HEK293 (cell line): Measurements from ENCODE around the gene PRKACB.

ENCODE experiments used
- CTCF ChIA-PET: fragments of 350-600 bp; formaldehyde crosslinking; extraction: SDS; loops from one replicate; lab custom pipeline; 2021; ENCODE audit warnings: antibody characterized with exemption; lab: Yijun Ruan, JAX
- POLR2A ChIA-PET: fragments of 300-600 bp; formaldehyde crosslinking; extraction: SDS; loops from one replicate; lab custom pipeline; 2020; ENCODE audit warnings: antibody characterized with exemption, inconsistent platforms; lab: Yijun Ruan, JAX
- H3K27ac ChIP-seq: fragments of 200-500 bp; sonication (Bioruptor generic); 2 replicates; pipeline ENCODE4 v1.5.1; 2014; ENCODE audit warnings: low read depth, low read length, control low read depth, inconsistent platforms; ENCODE audit errors: extremely low read depth
- H3K36me3 ChIP-seq, 2 experiments: fragments of 200-500 bp in 1 of 2; sonication (Bioruptor generic) in 1 of 2; 1 replicate in 1 of 2; 2 replicates in 1 of 2; pipeline ENCODE4 v1.5.1; 2014 to 2017; ENCODE audit warnings: inconsistent platforms in 2 of 2, low read length in 2 of 2; ENCODE audit not compliant: control insufficient read depth in 2 of 2, insufficient read depth in 1 of 2
- H3K4me1 ChIP-seq: fragments of 200-500 bp; sonication (Bioruptor generic); 2 replicates; pipeline ENCODE4 v1.5.1; 2014; ENCODE audit warnings: mild to moderate bottlenecking, low read length, inconsistent platforms; ENCODE audit not compliant: control insufficient read depth, insufficient read depth
- H3K4me3 ChIP-seq: 2 replicates; pipeline ENCODE4 v1.5.1; 2011; ENCODE audit warnings: low read depth, mild to moderate bottlenecking, control low read depth, low read length, moderate library complexity
- H3K9me3 ChIP-seq: fragments of 200-500 bp; sonication (Bioruptor generic); 2 replicates; pipeline ENCODE4 v1.5.1; 2014; ENCODE audit warnings: low read depth, low read length, inconsistent platforms; ENCODE audit not compliant: control insufficient read depth, insufficient read depth
- AEBP2 ChIP-seq: fragments of 450-650 bp; formaldehyde crosslinking; IDR thresholded peaks from 2 replicates; pipeline ENCODE4 v1.5.1; 2016; ENCODE audit warnings: missing biosample characterization, missing genetic modification characterization, borderline replicate concordance
- BCL11A ChIP-seq: fragments of 450-650 bp; formaldehyde crosslinking; IDR thresholded peaks from 2 replicates; pipeline ENCODE4 v1.5.1; 2016; ENCODE audit warnings: low read depth, missing biosample characterization, missing genetic modification characterization
- MEIS1 ChIP-seq: sonication (generic); formaldehyde crosslinking; IDR thresholded peaks from 2 replicates; pipeline ENCODE4 v1.8.1; 2022; ENCODE audit warnings: missing genetic modification reagents, mild to moderate bottlenecking, borderline replicate concordance
- PRDM1 ChIP-seq: fragments of 450-650 bp; formaldehyde crosslinking; IDR thresholded peaks from 2 replicates; pipeline ENCODE4; 2016; ENCODE audit warnings: missing biosample characterization, missing genetic modification characterization
- ZFP3 ChIP-seq: fragments of 450-650 bp; formaldehyde crosslinking; IDR thresholded peaks from 2 replicates; pipeline ENCODE4 v1.5.1; 2016; ENCODE audit warnings: low read depth, missing biosample characterization, missing genetic modification characterization
- ZNF10 ChIP-seq: fragments of 450-650 bp; formaldehyde crosslinking; IDR thresholded peaks from 2 replicates; pipeline ENCODE4 v1.5.1; 2017; ENCODE audit warnings: missing biosample characterization, missing genetic modification characterization
- ZNF114 ChIP-seq: fragments of 450-650 bp; formaldehyde crosslinking; IDR thresholded peaks from 2 replicates; pipeline ENCODE4 v1.5.0; 2017; ENCODE audit warnings: missing biosample characterization, missing genetic modification characterization
- ZNF274 ChIP-seq, 2 experiments: fragments of 200-500 bp in 1 of 2; fragments of 450-650 bp in 1 of 2; sonication (Bioruptor generic) in 1 of 2; formaldehyde crosslinking in 1 of 2; IDR thresholded peaks; 2 replicates each; pipeline versions ENCODE4 v1.5.1 to v1.6.1; 2014 to 2016; ENCODE audit warnings: borderline replicate concordance in 1 of 2, inconsistent platforms in 1 of 2, low read length in 1 of 2, missing biosample characterization in 1 of 2, missing genetic modification characterization in 1 of 2
- ZNF280C ChIP-seq: fragments of 450-650 bp; formaldehyde crosslinking; IDR thresholded peaks from 2 replicates; pipeline ENCODE4 v1.5.1; 2016; ENCODE audit warnings: missing biosample characterization, missing genetic modification characterization
- ZNF362 ChIP-seq: fragments of 450-650 bp; formaldehyde crosslinking; IDR thresholded peaks from 2 replicates; pipeline ENCODE4 v1.5.1; 2016; ENCODE audit warnings: missing biosample characterization, missing genetic modification characterization
- ZNF510 ChIP-seq: fragments of 450-650 bp; formaldehyde crosslinking; IDR thresholded peaks from 2 replicates; pipeline ENCODE4 v1.5.1; 2018; ENCODE audit warnings: mild to moderate bottlenecking, missing genetic modification characterization, missing biosample characterization; ENCODE audit not compliant: insufficient replicate concordance
- ZNF658 ChIP-seq: fragments of 450-650 bp; formaldehyde crosslinking; IDR thresholded peaks from 2 replicates; pipeline ENCODE4; 2016; ENCODE audit warnings: missing biosample characterization, missing genetic modification characterization
- ZNF704 ChIP-seq: fragments of 450-650 bp; formaldehyde crosslinking; IDR thresholded peaks from 2 replicates; pipeline ENCODE4 v1.5.1; 2016; ENCODE audit warnings: missing biosample characterization, missing genetic modification characterization
- ZNF776 ChIP-seq: fragments of 450-650 bp; formaldehyde crosslinking; IDR thresholded peaks from 2 replicates; pipeline ENCODE4 v1.5.0; 2017; ENCODE audit warnings: missing biosample characterization, missing genetic modification characterization, borderline replicate concordance
- ZNF837 ChIP-seq: fragments of 450-650 bp; formaldehyde crosslinking; IDR thresholded peaks from 2 replicates; pipeline ENCODE4 v1.5.1; 2016; ENCODE audit warnings: missing biosample characterization, missing genetic modification characterization
- ZSCAN23 ChIP-seq: fragments of 450-650 bp; formaldehyde crosslinking; IDR thresholded peaks from 2 replicates; pipeline ENCODE4 v1.5.1; 2016; ENCODE audit warnings: missing biosample characterization, missing genetic modification characterization
- ZSCAN4 ChIP-seq: fragments of 450-650 bp; formaldehyde crosslinking; IDR thresholded peaks from 2 replicates; pipeline ENCODE4 v1.5.1; 2017; ENCODE audit warnings: missing biosample characterization, missing genetic modification characterization
- TF ChIP-seq, protein P1 (sequence below): fragments of 450-650 bp; formaldehyde crosslinking; IDR thresholded peaks from 2 replicates; pipeline ENCODE4 v1.5.1; 2016; ENCODE audit warnings: missing biosample characterization, missing genetic modification characterization
- TF ChIP-seq, protein P2 (sequence below): fragments of 450-650 bp; formaldehyde crosslinking; IDR thresholded peaks from 2 replicates; pipeline ENCODE4 v1.5.1; 2016; ENCODE audit warnings: missing biosample characterization, missing genetic modification characterization, borderline replicate concordance
- TF ChIP-seq, protein P3 (sequence below): fragments of 450-650 bp; IDR thresholded peaks from 2 replicates; pipeline ENCODE4 v1.5.1; 2018; ENCODE audit warnings: missing biosample characterization, missing genetic modification characterization

The PRKACB gene

DNA sequence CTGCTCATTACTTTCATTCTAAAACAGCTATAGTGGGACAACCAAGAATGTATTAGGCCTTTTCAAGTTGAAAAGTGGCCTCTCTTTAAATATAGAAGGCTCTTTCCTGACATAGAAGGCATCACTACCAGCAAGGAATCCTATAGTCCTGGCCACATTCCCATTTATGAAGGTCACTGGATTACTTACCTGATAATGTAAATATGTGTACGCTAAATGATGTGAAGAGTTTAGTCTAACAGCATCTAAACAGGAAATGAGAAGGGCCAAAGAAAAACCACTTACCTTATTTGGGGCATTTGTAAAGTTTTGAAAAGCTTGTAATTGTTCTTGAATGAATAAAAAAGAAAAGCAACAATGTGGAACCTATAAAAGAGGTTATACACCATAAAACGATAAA, 24.7 kb downstream of the PRKACB start (continued):
- TF ChIP-seq BCL11A (tag by site-specific recombination) (no peak), PRDM1 (tag by site-specific recombination) (no peak), ZNF362 (no peak)

- ChIA-PET POLR2A (no interaction called here), CTCF (interaction anchor here (0.6 kb wide), 1 partner anchor 132 kb away, joined by 4 read pairs; no protein-coding TSS in a partner anchor)
- Histone ChIP-seq H3K4me3 (no peak overlapping the region), H3K4me1 (no peaks in the 10 kb centered on the region), H3K27ac (no peak overlapping the region), H3K9me3 (no peaks in the 10 kb centered on the region), H3K36me3 (no peaks in the 10 kb centered on the region)
- no peak for TF ChIP-seq MEIS1 (CRISPR knock-in tag)
- TF ChIP-seq ZNF704 (tag by site-specific recombination): no peak
- no peak for TF ChIP-seq ZNF10
- TF ChIP-seq BCL11A (tag by site-specific recombination): no peak
- no peak for TF ChIP-seq ZNF837 (tag by site-specific recombination)
- TF ChIP-seq ZNF274 (IDR thresholded peaks at IDR 0.05; ENCODE audit: low read length): no peak
- no peak for TF ChIP-seq ZNF274 (tag by site-specific recombination; IDR thresholded peaks at IDR 0.05; ENCODE audit: borderline replicate concordance)
- TF ChIP-seq, protein P1, sequence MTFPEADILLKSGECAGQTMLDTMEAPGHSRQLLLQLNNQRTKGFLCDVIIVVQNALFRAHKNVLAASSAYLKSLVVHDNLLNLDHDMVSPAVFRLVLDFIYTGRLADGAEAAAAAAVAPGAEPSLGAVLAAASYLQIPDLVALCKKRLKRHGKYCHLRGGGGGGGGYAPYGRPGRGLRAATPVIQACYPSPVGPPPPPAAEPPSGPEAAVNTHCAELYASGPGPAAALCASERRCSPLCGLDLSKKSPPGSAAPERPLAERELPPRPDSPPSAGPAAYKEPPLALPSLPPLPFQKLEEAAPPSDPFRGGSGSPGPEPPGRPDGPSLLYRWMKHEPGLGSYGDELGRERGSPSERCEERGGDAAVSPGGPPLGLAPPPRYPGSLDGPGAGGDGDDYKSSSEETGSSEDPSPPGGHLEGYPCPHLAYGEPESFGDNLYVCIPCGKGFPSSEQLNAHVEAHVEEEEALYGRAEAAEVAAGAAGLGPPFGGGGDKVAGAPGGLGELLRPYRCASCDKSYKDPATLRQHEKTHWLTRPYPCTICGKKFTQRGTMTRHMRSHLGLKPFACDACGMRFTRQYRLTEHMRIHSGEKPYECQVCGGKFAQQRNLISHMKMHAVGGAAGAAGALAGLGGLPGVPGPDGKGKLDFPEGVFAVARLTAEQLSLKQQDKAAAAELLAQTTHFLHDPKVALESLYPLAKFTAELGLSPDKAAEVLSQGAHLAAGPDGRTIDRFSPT (tag by site-specific recombination): no peak
- TF ChIP-seq ZNF776 (tag by site-specific recombination): no peak
- no peak for TF ChIP-seq AEBP2 (tag by site-specific recombination)
- TF ChIP-seq ZNF510: no peak
- no peak for TF ChIP-seq ZSCAN4 (tag by site-specific recombination)
- no peak for TF ChIP-seq ZNF114 (tag by site-specific recombination)
- TF ChIP-seq ZNF280C (tag by site-specific recombination): no peak
- TF ChIP-seq, protein P2, sequence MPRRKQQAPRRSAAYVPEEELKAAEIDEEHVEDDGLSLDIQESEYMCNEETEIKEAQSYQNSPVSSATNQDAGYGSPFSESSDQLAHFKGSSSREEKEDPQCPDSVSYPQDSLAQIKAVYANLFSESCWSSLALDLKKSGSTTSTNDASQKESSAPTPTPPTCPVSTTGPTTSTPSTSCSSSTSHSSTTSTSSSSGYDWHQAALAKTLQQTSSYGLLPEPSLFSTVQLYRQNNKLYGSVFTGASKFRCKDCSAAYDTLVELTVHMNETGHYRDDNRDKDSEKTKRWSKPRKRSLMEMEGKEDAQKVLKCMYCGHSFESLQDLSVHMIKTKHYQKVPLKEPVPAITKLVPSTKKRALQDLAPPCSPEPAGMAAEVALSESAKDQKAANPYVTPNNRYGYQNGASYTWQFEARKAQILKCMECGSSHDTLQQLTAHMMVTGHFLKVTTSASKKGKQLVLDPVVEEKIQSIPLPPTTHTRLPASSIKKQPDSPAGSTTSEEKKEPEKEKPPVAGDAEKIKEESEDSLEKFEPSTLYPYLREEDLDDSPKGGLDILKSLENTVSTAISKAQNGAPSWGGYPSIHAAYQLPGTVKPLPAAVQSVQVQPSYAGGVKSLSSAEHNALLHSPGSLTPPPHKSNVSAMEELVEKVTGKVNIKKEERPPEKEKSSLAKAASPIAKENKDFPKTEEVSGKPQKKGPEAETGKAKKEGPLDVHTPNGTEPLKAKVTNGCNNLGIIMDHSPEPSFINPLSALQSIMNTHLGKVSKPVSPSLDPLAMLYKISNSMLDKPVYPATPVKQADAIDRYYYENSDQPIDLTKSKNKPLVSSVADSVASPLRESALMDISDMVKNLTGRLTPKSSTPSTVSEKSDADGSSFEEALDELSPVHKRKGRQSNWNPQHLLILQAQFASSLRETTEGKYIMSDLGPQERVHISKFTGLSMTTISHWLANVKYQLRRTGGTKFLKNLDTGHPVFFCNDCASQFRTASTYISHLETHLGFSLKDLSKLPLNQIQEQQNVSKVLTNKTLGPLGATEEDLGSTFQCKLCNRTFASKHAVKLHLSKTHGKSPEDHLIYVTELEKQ (tag by site-specific recombination): no peak
- TF ChIP-seq, protein P3, sequence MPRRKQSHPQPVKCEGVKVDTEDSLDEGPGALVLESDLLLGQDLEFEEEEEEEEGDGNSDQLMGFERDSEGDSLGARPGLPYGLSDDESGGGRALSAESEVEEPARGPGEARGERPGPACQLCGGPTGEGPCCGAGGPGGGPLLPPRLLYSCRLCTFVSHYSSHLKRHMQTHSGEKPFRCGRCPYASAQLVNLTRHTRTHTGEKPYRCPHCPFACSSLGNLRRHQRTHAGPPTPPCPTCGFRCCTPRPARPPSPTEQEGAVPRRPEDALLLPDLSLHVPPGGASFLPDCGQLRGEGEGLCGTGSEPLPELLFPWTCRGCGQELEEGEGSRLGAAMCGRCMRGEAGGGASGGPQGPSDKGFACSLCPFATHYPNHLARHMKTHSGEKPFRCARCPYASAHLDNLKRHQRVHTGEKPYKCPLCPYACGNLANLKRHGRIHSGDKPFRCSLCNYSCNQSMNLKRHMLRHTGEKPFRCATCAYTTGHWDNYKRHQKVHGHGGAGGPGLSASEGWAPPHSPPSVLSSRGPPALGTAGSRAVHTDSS (tag by site-specific recombination): no peak
- no peak for TF ChIP-seq ZFP3
- TF ChIP-seq ZSCAN23 (tag by site-specific recombination): no peak
- no peak for TF ChIP-seq ZNF658 (tag by site-specific recombination)
Measured at GRCh38 chr1:84170171-84170570, 26.1 kb downstream of the PRKACB start.
